ENCODE measurements around the gene NXPH3. TPM values are rescaled to one million over a fixed set of nuclear protein-coding genes. Genes with fewer than 3 reads are reported as not detected.

The NXPH3 gene
- total and polyA plus RNA-seq, 10 of the 15 experiments (the other 5 are each of a cell fraction or from before 2014, with no cell fraction given), result 0.08 to 0.35 (median 0.12) TPM; not detected in 2

DNA sequence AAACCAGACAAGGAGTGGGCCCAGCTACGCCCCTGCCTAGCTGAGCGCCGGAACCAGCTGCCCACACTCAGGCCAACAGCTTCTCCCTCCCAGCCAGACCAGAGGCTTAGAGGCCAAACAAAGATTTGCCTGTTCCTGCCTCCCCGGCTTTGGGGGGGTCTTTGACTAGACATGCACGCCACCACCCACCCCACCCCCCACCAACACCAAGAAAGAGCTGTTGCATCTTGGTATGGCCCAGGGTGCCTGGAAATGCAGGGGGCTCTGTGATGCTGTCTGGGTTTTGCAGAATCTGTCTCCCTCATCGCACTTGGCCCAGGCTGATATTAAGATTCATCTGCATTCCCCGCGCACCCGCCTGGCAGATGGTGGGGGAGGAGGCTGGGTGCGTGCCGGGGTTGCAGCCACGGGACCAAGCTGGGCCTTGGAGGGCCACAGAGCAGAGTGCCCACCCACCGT lies 1.3 kb upstream of the NXPH3 start:
- no peaks in the 10 kb centered on the region for H4K20me1 ChIP-seq (ENCODE audit: control insufficient read depth, insufficient read depth)
- in situ Hi-C loops (cut with MboI) (loop anchor here (5.0 kb wide), 3 partner anchors 123 to 423 kb away; partner anchors contain the start of genes DLX3 and KAT7), intact Hi-C loops (cut with micrococcal nuclease; ENCODE audit: unreplicated experiment) (no loop called here)
- no TSS peak for BruUV-seq (replicated peaks)
- ATAC-seq (no peak), DNase-seq (ENCODE audit: low read depth, low spot score) (no peak), FAIRE-seq (no peak)
- no peak overlapping the region for H3K9ac ChIP-seq (ENCODE audit: control insufficient read depth, insufficient read depth, low read length)
- no peak overlapping the region for H3K4me2 ChIP-seq (ENCODE audit: control insufficient read depth, insufficient read depth)
- H3K36me3 ChIP-seq (ENCODE audit: control insufficient read depth in 2 of 2, insufficient read depth in 2 of 2, low read length in 1 of 2), result no peaks in the 10 kb centered on the region
- WGBS (ENCODE audit: insufficient coverage, insufficient replicate concordance, low lambda C conversion rate, missing lambda C conversion rate), result 49% methylated on average over 13 of the region's 13 CpGs
- H3K4me1 ChIP-seq (ENCODE audit: control insufficient read depth, insufficient read depth, low read length), result peaks cover 13% of the 10 kb centered on the region
- no peaks in the 10 kb centered on the region for H3K79me2 ChIP-seq (ENCODE audit: control insufficient read depth, insufficient read depth, low read length)
- no peak overlapping the region for H2AFZ ChIP-seq (ENCODE audit: control insufficient read depth, low read depth, low read length)
- no peak overlapping the region for H3K4me3 ChIP-seq
- no peaks in the 10 kb centered on the region for H3K9me3 ChIP-seq (replicated peaks; ENCODE audit: control insufficient read depth, insufficient read depth, low read length)
- CTCF ChIA-PET, result interaction anchor here (0.7 to 17.8 kb wide), 6 partner anchors 17 to 205 kb away, joined by 3 to 483 read pairs (median 3); partner anchors contain the start of gene SLC35B1
- TF ChIP-seq CHD1 (IDR thresholded peaks at IDR 0.05; ENCODE audit: low read depth, low read length) (no peak), RAD51 (IDR thresholded peaks at IDR 0.05) (no peak), IKZF2 (IDR thresholded peaks at IDR 0.05) (no peak), BCL11A (IDR thresholded peaks at IDR 0.05; ENCODE audit: low read depth, low read length) (no peak), LARP7 (IDR thresholded peaks at IDR 0.05) (no peak), POLR2AphosphoS2 (IDR thresholded peaks at IDR 0.05; ENCODE audit: low read depth, low read length) (no peak), STAT1 (conservative IDR thresholded peaks at IDR 0.05) (no peak), PML (IDR thresholded peaks at IDR 0.05; ENCODE audit: low read length) (no peak), SRF (IDR thresholded peaks at IDR 0.05; ENCODE audit: low read depth in 2 of 2, low read length in 2 of 2) (no peak)
- TF ChIP-seq, protein P1, sequence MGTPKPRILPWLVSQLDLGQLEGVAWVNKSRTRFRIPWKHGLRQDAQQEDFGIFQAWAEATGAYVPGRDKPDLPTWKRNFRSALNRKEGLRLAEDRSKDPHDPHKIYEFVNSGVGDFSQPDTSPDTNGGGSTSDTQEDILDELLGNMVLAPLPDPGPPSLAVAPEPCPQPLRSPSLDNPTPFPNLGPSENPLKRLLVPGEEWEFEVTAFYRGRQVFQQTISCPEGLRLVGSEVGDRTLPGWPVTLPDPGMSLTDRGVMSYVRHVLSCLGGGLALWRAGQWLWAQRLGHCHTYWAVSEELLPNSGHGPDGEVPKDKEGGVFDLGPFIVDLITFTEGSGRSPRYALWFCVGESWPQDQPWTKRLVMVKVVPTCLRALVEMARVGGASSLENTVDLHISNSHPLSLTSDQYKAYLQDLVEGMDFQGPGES (IDR thresholded peaks at IDR 0.05), result no peak
- no peak overlapping the region for H3K27ac ChIP-seq (ENCODE audit: control insufficient read depth, insufficient read depth)
- RAD21 ChIA-PET (ENCODE audit: unreplicated experiment), result interaction anchor here (2.6 kb wide), 1 partner anchor 122 kb away, joined by 15 read pairs; no protein-coding TSS in a partner anchor
- SMC1A ChIA-PET (ENCODE audit: uncharacterized antibody, unreplicated experiment), result interaction anchor here (1.4 to 1.8 kb wide), 2 partner anchors 122 to 130 kb away, joined by 3 to 4 read pairs; no protein-coding TSS in a partner anchor
- POLR2A ChIA-PET, result no interaction called here
- peaks cover 2 to 8% of the 10 kb centered on the region in 2 experiments; a peak in 3 of 4 replicates for H3K27me3 ChIP-seq (replicated peaks in 1 of 2; ENCODE audit: control insufficient read depth in 2 of 2, insufficient read depth in 2 of 2, low read length in 1 of 2)

All from GM12878 (cell line).